ENCODE results near the gene OSBPL3. TPM values are rescaled to one million over a fixed set of nuclear protein-coding genes. Genes with fewer than 3 reads are reported as not detected.
A peak's percentile ranks its signal among the peaks of the same experiment; 100 is the strongest.

The OSBPL3 gene
- polyA plus RNA-seq, 1 donor (not counting 4 experiments of a cell fraction or from before 2014, with no cell fraction given), result 34.0 TPM

GRCh38 chr7:24754906-24755506, 225.0 kb downstream of the OSBPL3 start:
- no peaks in the 10 kb centered on the region for H3K27me3 ChIP-seq (ENCODE audit: control insufficient read depth, extremely low read depth, insufficient read depth, low read length)
- peaks cover 3% of the 10 kb centered on the region for H3K9me1 ChIP-seq (ENCODE audit: control insufficient read depth, extremely low read depth, insufficient read depth, low read length)
- H3K79me2 ChIP-seq (ENCODE audit: control insufficient read depth, insufficient read depth, low read length), result peaks cover 50% of the 10 kb centered on the region
- no peaks in the 10 kb centered on the region for H3K9me3 ChIP-seq (ENCODE audit: control insufficient read depth, low read depth, low read length)
- H2AFZ ChIP-seq (ENCODE audit: control insufficient read depth, low read length), result no peak overlapping the region
- peak overlapping the region; percentile 99 for H3K27ac ChIP-seq (ENCODE audit: control insufficient read depth, insufficient read depth, low read length)
- TF ChIP-seq CTCF (optimal IDR thresholded peaks at IDR 0.05 in 1 of 3, IDR thresholded peaks at IDR 0.05 in 1 of 3, conservative IDR thresholded peaks at IDR 0.05 in 1 of 3; ENCODE audit: extremely low read depth in 1 of 3, insufficient read depth in 2 of 3, low read length in 3 of 3) (no peak), EZH2 (IDR thresholded peaks at IDR 0.05; ENCODE audit: low read length) (no peak)
- no peaks in the 10 kb centered on the region for H4K20me1 ChIP-seq (ENCODE audit: control insufficient read depth, extremely low read depth, insufficient read depth, low read length)
- H3K36me3 ChIP-seq (ENCODE audit: control insufficient read depth in 2 of 2, extremely low read depth in 1 of 2, insufficient read depth in 2 of 2, low read length in 2 of 2), result peaks cover 0 to 6% of the 10 kb centered on the region in 2 experiments
- DNase-seq (ENCODE audit: low read depth, low spot score) (no peak), FAIRE-seq (no peak)
- dilution Hi-C loops (cut with MboI; ENCODE audit: extremely low pct_ligation_motif_present, low sequenced_read_pairs), result no loop called here
- peaks cover 45% of the 10 kb centered on the region for H3K4me1 ChIP-seq (ENCODE audit: control insufficient read depth, extremely low read depth, insufficient read depth, low read length)
- H3K4me3 ChIP-seq (ENCODE audit: control insufficient read depth in 2 of 3, extremely low read depth in 1 of 3, insufficient read depth in 2 of 3, low read depth in 1 of 3, low read length in 3 of 3), result peak overlapping the region in 2 of 3 experiments; percentile 35 to 53
- H3K4me2 ChIP-seq (ENCODE audit: control insufficient read depth, extremely low read depth, insufficient read depth, low read depth, low read length), result peak overlapping the region; percentile 97
- peak overlapping the region; percentile 94 for H3K9ac ChIP-seq (ENCODE audit: control insufficient read depth, extremely low read depth, insufficient read depth, low read length)

GRCh38 chr7:24752073-24752800, 227.7 kb downstream of the OSBPL3 start:
- Histone ChIP-seq H3K27ac (ENCODE audit: control insufficient read depth, insufficient read depth, low read length) (no peak overlapping the region), H3K79me2 (ENCODE audit: control insufficient read depth, insufficient read depth, low read length) (peaks cover 57% of the 10 kb centered on the region), H3K9me1 (ENCODE audit: control insufficient read depth, extremely low read depth, insufficient read depth, low read length) (peaks cover 3% of the 10 kb centered on the region), H4K20me1 (ENCODE audit: control insufficient read depth, extremely low read depth, insufficient read depth, low read length) (no peaks in the 10 kb centered on the region), H3K27me3 (ENCODE audit: control insufficient read depth, extremely low read depth, insufficient read depth, low read length) (no peaks in the 10 kb centered on the region), H3K4me3 (ENCODE audit: control insufficient read depth in 2 of 3, extremely low read depth in 1 of 3, insufficient read depth in 2 of 3, low read depth in 1 of 3, low read length in 3 of 3) (no peak overlapping the region), H3K9me3 (ENCODE audit: control insufficient read depth, low read depth, low read length) (no peaks in the 10 kb centered on the region), H3K9ac (ENCODE audit: control insufficient read depth, extremely low read depth, insufficient read depth, low read length) (no peak overlapping the region), H3K4me2 (ENCODE audit: control insufficient read depth, extremely low read depth, insufficient read depth, low read depth, low read length) (no peak overlapping the region), H3K36me3 (ENCODE audit: control insufficient read depth in 2 of 2, extremely low read depth in 1 of 2, insufficient read depth in 2 of 2, low read length in 2 of 2) (peaks cover 4 to 9% of the 10 kb centered on the region in 2 experiments), H2AFZ (ENCODE audit: control insufficient read depth, low read length) (no peak overlapping the region), H3K4me1 (ENCODE audit: control insufficient read depth, extremely low read depth, insufficient read depth, low read length) (peaks cover 45% of the 10 kb centered on the region)
- TF ChIP-seq EZH2 (IDR thresholded peaks at IDR 0.05; ENCODE audit: low read length) (no peak), CTCF (optimal IDR thresholded peaks at IDR 0.05 in 1 of 3, IDR thresholded peaks at IDR 0.05 in 1 of 3, conservative IDR thresholded peaks at IDR 0.05 in 1 of 3; ENCODE audit: extremely low read depth in 1 of 3, insufficient read depth in 2 of 3, low read length in 3 of 3) (no peak)
- FAIRE-seq, result no peak
- dilution Hi-C loops (cut with MboI; ENCODE audit: extremely low pct_ligation_motif_present, low sequenced_read_pairs), result no loop called here
- no peak for DNase-seq (ENCODE audit: low read depth, low spot score)
